PC-3 (cell line): Measurements from ENCODE around the gene SLC38A9. TPM values are rescaled to one million over a fixed set of nuclear protein-coding genes. Genes with fewer than 3 reads are reported as not detected.

Experiments used
- ATAC-seq: fragments of 200-7000 bp; cut with Tn5 transposase; 2 replicates; pipeline ENCODE4 v1.9.1; 2020; ENCODE audit warnings: mild to moderate bottlenecking, moderate library complexity
- BruUV-seq: library from RNA; stranded (reverse); fragments of 400-500 nt; replicated peaks from 2 replicates; lab custom pipeline; 2021; lab: Mats Ljungman, UMichigan
- CTCF ChIA-PET: fragments of 300-600 bp; sonication (Branson Sonifier 250); formaldehyde crosslinking; loops from one replicate; lab custom pipeline; 2022; ENCODE audit warnings: antibody characterized with exemption; lab: Charles Lee
- POLR2A ChIA-PET: fragments of 300-600 bp; sonication (Branson Sonifier 250); formaldehyde crosslinking; loops from one replicate; lab custom pipeline; 2022; ENCODE audit warnings: antibody characterized with exemption; ENCODE audit not compliant: unreplicated experiment; lab: Charles Lee
- DNase-seq: peaks from one replicate; pipeline ENCODE4 v3.0.0-alpha.2; 2015
- H2AFZ ChIP-seq: fragments of 300-600 bp; sonication (generic); 2 replicates; pipeline ENCODE4 v1.6.0; 2016; ENCODE audit warnings: antibody characterized with exemption, low read length
- H3F3A ChIP-seq: fragments of 300-600 bp; sonication (generic); one replicate; pipeline ENCODE4 v1.6.0; 2017; ENCODE audit warnings: antibody characterized with exemption, low read length, control low read depth, mild to moderate bottlenecking; ENCODE audit not compliant: unreplicated experiment
- H3K27ac ChIP-seq: fragments of 300-600 bp; sonication (generic); 2 replicates; pipeline ENCODE4 v1.5.1; 2016; ENCODE audit warnings: mild to moderate bottlenecking, low read length
- H3K27me3 ChIP-seq: fragments of 300-600 bp; sonication (generic); 2 replicates; pipeline ENCODE4 v1.6.1; 2016; ENCODE audit warnings: low read length, mixed read lengths
- H3K36me3 ChIP-seq: fragments of 300-600 bp; sonication (generic); 2 replicates; pipeline ENCODE4 v1.6.1; 2016; ENCODE audit warnings: low read depth, mixed run types, low read length, mixed read lengths
- H3K4me1 ChIP-seq: fragments of 300-600 bp; sonication (generic); 2 replicates; pipeline ENCODE4 v1.5.1; 2016; ENCODE audit warnings: low read length; ENCODE audit not compliant: insufficient read depth
- H3K4me2 ChIP-seq: fragments of 300-600 bp; sonication (generic); 2 replicates; pipeline ENCODE4 v1.6.0; 2016; ENCODE audit warnings: low read length
- H3K4me3 ChIP-seq: fragments of 300-600 bp; sonication (generic); 2 replicates; pipeline ENCODE4 v1.5.1; 2016; ENCODE audit warnings: mild to moderate bottlenecking, low read length, mixed read lengths
- H3K79me2 ChIP-seq: fragments of 300-600 bp; sonication (generic); 2 replicates; pipeline ENCODE4 v1.6.1; 2017; ENCODE audit warnings: low read length, mixed read lengths
- H3K9ac ChIP-seq: fragments of 300-600 bp; sonication (generic); 2 replicates; pipeline ENCODE4 v1.6.0; 2016; ENCODE audit warnings: mild to moderate bottlenecking, low read length
- H3K9me2 ChIP-seq: fragments of 300-600 bp; sonication (generic); replicated peaks from 2 replicates; pipeline ENCODE4 v1.6.1; 2016; ENCODE audit warnings: mixed run types, low read length, mixed read lengths
- H3K9me3 ChIP-seq: fragments of 300-600 bp; sonication (generic); 2 replicates; pipeline ENCODE4 v1.6.1; 2016; ENCODE audit warnings: low read length, mixed read lengths
- H4K20me1 ChIP-seq: fragments of 300-600 bp; sonication (generic); 2 replicates; pipeline ENCODE4 v1.6.1; 2016; ENCODE audit warnings: low read length, mixed read lengths
- CTCF ChIP-seq: fragments of 300-600 bp; sonication (generic); conservative IDR thresholded peaks from 2 replicates; pipeline ENCODE4 v1.5.1; 2017; ENCODE audit warnings: antibody characterized with exemption, low read depth, mild to moderate bottlenecking, low read length
- EZH2 ChIP-seq: fragments of 300-600 bp; sonication (generic); IDR thresholded peaks from one replicate; pipeline ENCODE4 v1.6.1; 2017; ENCODE audit warnings: antibody characterized with exemption, mild to moderate bottlenecking, low read length; ENCODE audit not compliant: unreplicated experiment
- EZH2phosphoT487 ChIP-seq: fragments of 300-600 bp; sonication (generic); IDR thresholded peaks from 2 replicates; pipeline ENCODE4 v1.6.1; 2018; ENCODE audit warnings: mild to moderate bottlenecking, antibody characterized with exemption, low read length, borderline replicate concordance
- intact Hi-C: fragments of 100-400 bp; cut with micrococcal nuclease; formaldehyde crosslinking; loops from 2 replicates; pipeline ENCODE4 v1.9.0; 2023
- total RNA-seq: library from RNA; depleted of rRNA; stranded (reverse); fragments of >200 nt; gene quantifications from 2 replicates; pipeline ENCODE4 v1.2.3, GENCODE V29; 2014

SLC38A9 gene
- total RNA-seq, 1 experiment from 2014 or later: 12.9 TPM

GRCh38 chr5:55592388-55593114, 119.6 kb downstream of the SLC38A9 start:
- CTCF ChIA-PET: no interaction called here
- Histone ChIP-seq H3K27me3 (no peaks in the 10 kb centered on the region), H3K9ac (no peak overlapping the region), H3K4me3 (no peak overlapping the region), H3K79me2 (no peaks in the 10 kb centered on the region), H3K9me2 (no peaks in the 10 kb centered on the region), H4K20me1 (no peaks in the 10 kb centered on the region), H3K9me3 (no peaks in the 10 kb centered on the region), H3K36me3 (no peaks in the 10 kb centered on the region), H3K4me2 (no peak overlapping the region), H3K4me1 (peaks cover 7% of the 10 kb centered on the region; the same call in 1 of the 2 replicates), H3F3A (no peaks in the 10 kb centered on the region), H2AFZ (no peak overlapping the region), H3K27ac (no peak overlapping the region)
- POLR2A ChIA-PET: no interaction called here
- BruUV-seq: no TSS peak
- ATAC-seq (no peak), DNase-seq (no peak)
- no peak for TF ChIP-seq EZH2phosphoT487
- TF ChIP-seq CTCF: no peak
- no peak for TF ChIP-seq EZH2
- intact Hi-C loops: no loop called here

- no peaks in the 10 kb centered on the region for H3K27me3 ChIP-seq
- no peaks in the 10 kb centered on the region for H3K36me3 ChIP-seq
- H3K4me2 ChIP-seq: no peak overlapping the region
- H3K9ac ChIP-seq: no peak overlapping the region
- intact Hi-C loops: no loop called here
- H3K4me1 ChIP-seq: no peaks in the 10 kb centered on the region
- ATAC-seq (no peak), DNase-seq (no peak)
- no TSS peak for BruUV-seq
- no peak overlapping the region for H3K27ac ChIP-seq
- no peaks in the 10 kb centered on the region for H3K9me2 ChIP-seq
- POLR2A ChIA-PET: no interaction called here
- no peaks in the 10 kb centered on the region for H3K9me3 ChIP-seq
- CTCF ChIA-PET: no interaction called here
- H2AFZ ChIP-seq: no peak overlapping the region
- H4K20me1 ChIP-seq: no peaks in the 10 kb centered on the region
- H3K79me2 ChIP-seq: no peaks in the 10 kb centered on the region
- H3K4me3 ChIP-seq: no peak overlapping the region
- TF ChIP-seq EZH2phosphoT487 (no peak), CTCF (no peak), EZH2 (no peak)
- no peaks in the 10 kb centered on the region for H3F3A ChIP-seq
These were observed 120.4 kb downstream of the SLC38A9 start for GRCh38 chr5:55591686-55592085.

GRCh38 chr5:55585206-55585610, 126.9 kb downstream of the SLC38A9 start:
- POLR2A ChIA-PET: no interaction called here
- ATAC-seq (no peak), DNase-seq (no peak)
- TF ChIP-seq EZH2: no peak
- Histone ChIP-seq H4K20me1 (no peaks in the 10 kb centered on the region), H3K79me2 (no peaks in the 10 kb centered on the region), H3K9me3 (no peaks in the 10 kb centered on the region), H3K9me2 (no peaks in the 10 kb centered on the region), H3K4me2 (no peak overlapping the region), H3K9ac (no peak overlapping the region), H3K27ac (no peak overlapping the region), H2AFZ (no peak overlapping the region), H3K36me3 (no peaks in the 10 kb centered on the region), H3K4me3 (no peak overlapping the region), H3F3A (no peaks in the 10 kb centered on the region), H3K4me1 (no peaks in the 10 kb centered on the region), H3K27me3 (no peaks in the 10 kb centered on the region)
- CTCF ChIA-PET: no interaction called here
- BruUV-seq: no TSS peak
- intact Hi-C loops: no loop called here
